Stomach (tissue), 4 donors: Measurements from ENCODE around the gene NR1I2.

ENCODE experiments used
- CTCF ChIP-seq, 7 experiments: fragments of 450-650 bp in 4 of 7; fragments of 200-600 bp in 3 of 7; sonication (generic) in 3 of 7; IDR thresholded peaks; one replicate each; pipeline ENCODE4 v1.5.1; 2016 to 2019; ENCODE audit warnings: antibody characterized with exemption in 7 of 7, control low read depth in 2 of 7, mild to moderate bottlenecking in 1 of 7
- EP300 ChIP-seq: sonication (generic); formaldehyde crosslinking; IDR thresholded peaks from one replicate; pipeline ENCODE4 v1.6.1; 2017; ENCODE audit warnings: antibody characterized with exemption
- POLR2AphosphoS5 ChIP-seq, 3 donors: sonication (generic); formaldehyde crosslinking; IDR thresholded peaks; one replicate each; pipeline ENCODE4 v1.6.1; 2016; ENCODE audit warnings: antibody characterized with exemption in 3 of 3

- TF ChIP-seq CTCF (IDR thresholded peaks at IDR 0.05) (no peak), EP300 (no peak), POLR2AphosphoS5 (IDR thresholded peaks at IDR 0.05) (no peak)
These were observed 7.5 kb upstream of the NR1I2 start for GRCh38 chr3:119774444-119774843.
